NCI-H1417 (cell line): ENCODE measurements around the gene SCARB1.
A peak's percentile ranks its signal among the peaks of the same experiment; 100 is the strongest.

ENCODE experiments used
- DNase-seq, 3 experiments: peaks; one replicate each; lab custom pipeline; 2025; lab: John Stamatoyannopoulos, UW

The SCARB1 gene

DNA sequence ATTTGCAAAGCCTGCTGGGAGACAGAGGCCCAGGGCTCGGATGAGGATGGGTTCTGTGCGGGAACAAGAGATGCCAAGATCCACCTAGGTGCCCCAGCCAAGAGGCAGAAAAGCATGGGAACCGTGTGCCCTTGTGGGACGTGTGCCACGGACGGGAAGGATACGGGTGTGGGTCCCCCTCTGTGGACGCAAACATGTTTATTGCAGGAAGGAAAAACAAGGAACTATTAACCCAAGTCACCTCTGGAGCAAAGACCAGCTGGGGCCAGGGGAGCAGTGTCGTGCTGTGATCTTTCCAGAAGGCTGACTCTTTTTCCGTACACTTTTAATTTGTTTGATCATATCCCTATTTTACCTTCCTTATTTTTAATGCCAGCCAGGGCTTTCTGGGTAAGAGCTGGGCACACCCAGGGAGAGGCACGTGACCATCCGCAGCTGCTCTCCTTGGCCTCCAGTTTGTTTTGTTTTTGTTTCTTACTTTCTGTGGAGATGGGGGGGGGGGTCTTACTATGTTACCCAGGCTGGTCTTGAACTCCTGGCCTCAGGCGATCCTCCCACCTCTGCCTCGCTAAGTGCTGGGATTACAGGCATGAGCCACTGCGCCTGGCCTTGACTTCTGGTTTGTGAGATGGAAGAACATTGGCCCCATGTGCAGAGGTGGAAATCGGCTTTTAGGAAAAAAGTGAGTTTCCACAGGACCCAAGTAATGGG lies 20.7 kb downstream of the SCARB1 start:
- no peak for DNase-seq

DNA sequence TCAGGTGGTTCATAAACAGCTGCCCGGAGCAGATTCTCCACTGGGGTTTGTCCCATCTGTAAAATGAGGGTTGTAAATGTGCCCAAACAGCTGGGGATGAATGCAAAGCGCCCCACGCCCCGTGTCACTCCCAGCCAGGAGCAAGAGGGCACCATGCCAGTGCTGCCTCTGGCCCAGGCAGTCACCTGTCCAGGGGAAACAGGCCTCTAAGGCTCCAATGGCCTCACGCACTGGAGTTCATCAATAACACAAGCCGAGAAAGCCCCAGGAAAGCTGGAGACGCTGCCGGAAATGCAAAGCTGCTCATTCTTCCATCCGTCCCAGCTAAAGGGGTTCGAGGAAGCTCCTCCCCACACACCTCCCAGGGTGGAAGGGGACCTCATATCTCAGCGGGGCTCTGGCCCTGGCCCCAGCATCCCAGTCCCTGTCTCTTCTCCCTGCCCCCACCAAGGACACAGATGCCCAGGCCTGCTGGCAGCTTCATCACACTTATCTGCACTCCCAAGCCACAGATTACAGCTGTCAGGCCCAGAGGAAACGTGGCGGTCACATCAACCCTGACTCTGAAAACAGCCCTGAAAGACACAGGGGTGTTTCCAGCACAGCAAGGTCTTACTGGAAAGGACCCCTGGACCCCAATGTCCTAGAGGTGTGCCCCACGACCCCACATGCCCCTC lies 21.5 kb downstream of the SCARB1 start:
- no peak for DNase-seq

DNA sequence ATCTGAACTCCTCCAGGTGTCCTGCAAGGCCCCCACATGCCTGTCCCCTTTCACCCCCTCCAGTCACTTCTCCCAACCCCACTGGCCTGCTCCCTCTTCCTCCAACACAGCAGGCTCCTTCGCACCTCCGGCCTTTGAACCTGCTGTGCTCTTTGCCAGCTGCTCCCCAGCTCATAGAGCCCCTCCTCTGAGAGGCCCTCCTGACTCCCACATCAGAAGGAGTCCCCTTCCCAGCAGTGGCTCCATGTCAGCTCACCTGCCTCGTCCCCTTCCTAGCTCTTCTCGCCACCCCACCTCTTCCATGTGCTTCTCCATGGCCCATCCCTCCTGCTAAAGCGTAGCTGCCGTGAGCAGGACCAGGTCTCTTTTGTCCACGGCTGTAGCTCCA lies 22.1 kb downstream of the SCARB1 start:
- DNase-seq, result no peak

DNA sequence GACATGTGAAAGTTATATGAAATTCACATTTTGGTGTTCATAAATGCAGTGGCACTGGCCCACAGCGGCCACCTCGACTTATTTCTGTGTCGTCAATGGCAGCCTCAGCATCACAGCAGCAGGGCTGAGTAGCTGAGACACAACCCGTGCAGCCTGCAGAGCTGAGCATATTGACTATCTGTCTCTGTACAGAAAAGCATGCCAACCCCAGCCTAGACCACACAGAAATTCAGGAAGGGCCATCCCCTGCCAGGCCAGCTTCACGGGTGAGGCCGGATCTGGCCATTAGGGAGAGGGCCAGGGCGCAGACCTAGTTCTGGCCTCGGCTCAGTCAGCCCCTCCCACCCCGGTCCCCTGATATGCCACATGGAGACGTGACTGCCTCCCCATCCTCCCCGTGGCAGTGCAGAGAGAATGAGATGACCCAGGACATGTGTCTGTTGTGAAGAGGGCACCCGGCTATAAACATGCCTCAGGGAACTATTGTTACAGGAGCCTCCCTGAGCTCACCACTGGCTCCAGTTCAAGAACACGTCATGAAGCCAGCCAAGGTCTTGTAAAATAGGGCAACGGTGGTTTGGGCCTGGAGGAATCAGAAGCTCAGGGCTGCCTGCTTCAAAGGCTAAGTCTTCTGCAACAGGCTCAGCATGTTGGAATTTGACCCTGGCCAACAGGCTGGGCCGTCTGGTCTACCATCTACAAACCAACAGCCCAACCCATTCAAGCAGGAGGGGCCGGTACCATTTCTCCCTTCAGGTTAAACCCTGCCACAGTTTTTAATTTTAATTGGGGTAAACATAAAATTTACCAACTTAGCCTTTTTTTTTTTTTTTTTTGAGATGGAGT lies 25.5 kb downstream of the SCARB1 start:
- DNase-seq, result peak in 1 of 3 experiments; percentile 10

DNA sequence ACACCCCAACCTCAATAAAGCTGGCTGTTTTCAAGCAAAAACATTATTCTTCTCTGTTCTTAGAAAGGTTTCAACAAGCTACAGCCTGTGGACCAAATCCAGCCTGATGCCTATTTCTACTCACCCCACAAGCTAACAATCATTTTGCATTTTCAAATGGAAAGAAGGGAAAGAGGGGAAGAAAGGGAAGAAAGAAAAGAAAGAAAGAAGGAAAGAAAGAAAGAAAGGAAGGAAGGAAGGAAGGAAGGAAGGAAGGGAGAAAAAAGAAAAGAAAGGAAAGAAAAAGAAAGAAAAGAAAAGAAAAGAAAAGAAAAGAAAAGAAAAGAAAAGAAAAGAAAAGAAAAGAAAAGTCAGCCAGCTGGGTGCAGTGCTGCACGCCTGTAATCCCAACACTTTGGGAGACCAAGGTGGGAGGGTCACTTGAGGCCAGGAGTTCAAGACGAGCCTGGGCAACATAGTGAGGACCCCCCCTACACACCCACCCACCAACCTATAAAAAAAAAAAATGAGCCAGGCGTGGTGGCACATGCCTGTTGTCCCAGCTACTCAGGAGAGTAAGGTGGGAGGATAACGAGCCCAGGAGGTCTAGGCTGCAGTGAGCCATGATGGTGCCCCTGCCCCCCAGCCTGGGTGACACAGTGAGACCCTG lies 26.3 kb downstream of the SCARB1 start:
- no peak for DNase-seq

DNA sequence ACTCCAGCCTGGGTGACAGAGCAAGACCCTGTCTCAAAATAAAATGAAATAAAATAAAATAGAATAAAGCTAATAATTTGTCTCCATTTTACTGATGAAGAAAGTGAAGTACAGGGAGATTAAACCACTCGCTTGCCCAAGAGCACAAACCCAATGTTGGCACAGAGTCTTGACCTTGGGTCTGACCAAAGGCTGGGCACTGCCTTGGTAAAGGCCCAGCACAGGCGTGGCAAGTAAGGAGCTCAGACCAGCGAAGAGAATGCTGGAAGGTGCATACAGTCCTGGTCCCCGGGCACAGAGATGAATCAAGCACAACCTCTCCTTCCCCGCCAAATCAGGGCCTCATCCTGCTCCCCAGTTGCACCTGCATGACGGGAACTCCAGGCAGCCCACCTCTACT lies 26.9 kb downstream of the SCARB1 start:
- DNase-seq, result no peak

DNA sequence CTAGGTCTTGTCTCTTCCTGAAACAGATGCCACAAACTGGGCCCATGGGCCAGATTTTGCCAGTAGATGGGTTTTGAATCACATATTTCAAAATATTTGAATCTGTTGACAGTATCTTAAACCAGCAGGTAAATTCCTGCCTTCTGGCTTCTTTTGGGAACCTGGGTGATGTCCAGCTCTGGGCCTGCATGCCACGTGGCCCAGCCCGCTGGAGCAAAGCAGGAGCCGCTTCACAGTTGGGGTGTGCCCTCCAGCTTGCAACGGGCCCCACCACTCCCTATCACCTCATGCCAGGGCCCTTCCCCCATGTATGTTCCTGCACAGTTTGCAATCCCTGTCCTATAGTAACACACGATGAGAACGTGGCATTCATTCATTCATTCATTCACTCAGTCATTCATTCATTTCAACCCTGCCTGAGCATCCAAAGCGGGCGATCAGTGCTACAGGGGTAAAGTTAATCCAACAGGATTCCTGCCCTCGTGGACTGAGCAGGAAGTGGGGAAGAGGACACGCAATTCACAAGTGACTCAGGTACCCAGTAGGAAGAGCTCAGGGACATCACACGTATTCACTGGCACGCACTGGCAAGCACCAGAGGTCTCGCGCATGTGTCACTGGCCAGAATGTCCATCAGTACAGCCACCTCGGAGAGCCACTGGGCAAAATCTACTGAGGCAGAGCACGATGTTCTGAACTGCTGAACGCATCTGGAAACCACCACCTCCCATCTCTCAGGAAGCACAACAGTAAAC lies 27.8 kb downstream of the SCARB1 start:
- no peak for DNase-seq

DNA sequence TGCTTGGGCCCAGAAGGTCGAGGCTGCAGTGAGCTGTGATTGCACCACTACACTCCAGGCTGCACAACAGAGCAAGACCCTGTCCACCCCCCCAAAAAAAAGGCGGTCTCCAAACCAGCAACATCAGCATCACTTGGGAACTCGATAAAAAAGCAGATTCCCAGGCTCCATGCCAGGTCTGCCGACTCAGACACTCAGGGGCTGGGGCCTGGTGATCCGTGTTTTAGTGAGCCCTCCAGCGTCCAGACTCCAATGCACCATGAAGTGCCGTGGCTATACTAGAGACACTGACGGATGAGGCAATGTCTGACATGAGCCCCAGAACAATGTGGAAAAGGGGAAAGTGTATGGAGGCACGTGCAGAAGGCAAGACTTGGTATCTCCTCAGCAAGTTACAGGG lies 28.8 kb downstream of the SCARB1 start:
- no peak for DNase-seq

DNA sequence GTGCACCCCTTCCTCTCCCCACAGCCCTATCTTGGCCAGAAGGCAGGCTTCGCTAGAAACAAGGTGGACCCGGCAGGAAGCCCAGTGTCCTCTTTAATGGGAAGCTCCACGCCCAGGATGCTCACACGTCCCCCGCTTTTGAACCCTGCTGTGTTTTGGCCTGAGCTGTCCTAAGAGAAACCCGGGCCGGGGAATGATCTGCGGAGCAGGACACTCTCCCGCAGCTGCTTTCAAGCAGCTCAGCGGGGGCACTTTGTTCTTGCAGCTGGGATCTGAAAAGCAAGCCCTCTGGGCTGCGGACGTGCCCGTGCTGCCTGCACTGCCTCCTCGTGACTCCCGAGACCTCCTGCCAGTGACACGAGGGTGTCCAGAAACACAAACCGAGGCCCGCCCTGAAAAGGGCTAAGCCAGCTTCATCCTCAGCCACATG lies 30.0 kb downstream of the SCARB1 start:
- DNase-seq, result peak in 2 of 3 experiments; percentile 73 to 89

DNA sequence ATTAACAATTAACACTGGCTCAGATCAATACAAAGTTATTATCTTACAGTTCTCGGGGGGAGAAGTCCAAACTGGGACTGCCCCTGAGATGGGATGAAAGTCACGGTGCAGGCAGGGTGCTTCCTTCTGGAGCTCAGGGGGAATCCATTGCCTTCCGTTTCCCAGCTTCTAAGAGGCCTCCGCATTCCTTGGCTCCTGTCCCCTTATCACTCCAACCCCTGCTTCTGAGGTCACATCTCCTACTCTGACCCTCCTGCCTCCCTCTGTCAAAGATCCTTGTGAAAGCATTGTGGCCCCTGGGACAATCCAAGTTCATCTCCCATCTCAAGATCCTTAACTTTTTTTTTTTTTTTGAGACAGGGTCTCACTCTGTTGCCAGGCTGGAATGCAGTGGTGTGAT lies 30.8 kb downstream of the SCARB1 start:
- DNase-seq, result no peak

DNA sequence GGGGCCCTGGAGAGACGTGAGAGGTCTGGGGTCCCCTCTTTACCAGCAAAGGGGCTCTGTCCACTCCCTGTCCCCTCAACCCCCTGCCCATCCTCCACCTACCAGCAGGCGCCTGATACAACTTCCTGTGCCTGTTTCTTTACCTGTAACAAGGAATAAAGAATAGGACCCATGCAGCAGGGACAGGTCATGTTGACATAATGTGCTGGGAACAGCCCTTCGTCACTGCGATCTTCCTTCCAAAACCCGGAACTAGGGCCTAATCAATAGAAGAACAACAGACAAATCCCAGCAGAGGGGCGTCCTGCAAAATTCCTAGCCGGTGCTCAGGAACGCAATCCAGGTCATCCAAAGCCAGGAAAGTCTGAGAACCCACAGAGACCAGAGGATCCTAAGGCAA lies 32.1 kb downstream of the SCARB1 start:
- DNase-seq, result no peak

DNA sequence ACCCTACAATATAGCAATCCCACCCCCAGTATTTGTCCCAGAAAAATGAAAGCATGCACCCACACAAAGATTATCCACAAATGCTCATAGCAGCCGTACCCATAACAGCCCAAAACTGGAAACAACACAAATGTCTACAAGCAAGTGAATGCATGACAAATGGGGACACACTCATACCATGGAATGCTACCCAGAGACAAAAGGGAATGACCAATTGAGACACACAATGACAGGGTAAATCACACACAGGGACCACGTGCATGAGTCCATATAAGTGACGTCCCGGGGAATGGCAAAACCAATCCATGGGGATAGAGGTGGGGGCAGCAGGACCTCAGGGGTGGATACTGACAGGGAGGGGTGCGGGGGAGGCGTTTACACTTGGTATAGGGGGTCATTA lies 33.4 kb downstream of the SCARB1 start:
- no peak for DNase-seq

DNA sequence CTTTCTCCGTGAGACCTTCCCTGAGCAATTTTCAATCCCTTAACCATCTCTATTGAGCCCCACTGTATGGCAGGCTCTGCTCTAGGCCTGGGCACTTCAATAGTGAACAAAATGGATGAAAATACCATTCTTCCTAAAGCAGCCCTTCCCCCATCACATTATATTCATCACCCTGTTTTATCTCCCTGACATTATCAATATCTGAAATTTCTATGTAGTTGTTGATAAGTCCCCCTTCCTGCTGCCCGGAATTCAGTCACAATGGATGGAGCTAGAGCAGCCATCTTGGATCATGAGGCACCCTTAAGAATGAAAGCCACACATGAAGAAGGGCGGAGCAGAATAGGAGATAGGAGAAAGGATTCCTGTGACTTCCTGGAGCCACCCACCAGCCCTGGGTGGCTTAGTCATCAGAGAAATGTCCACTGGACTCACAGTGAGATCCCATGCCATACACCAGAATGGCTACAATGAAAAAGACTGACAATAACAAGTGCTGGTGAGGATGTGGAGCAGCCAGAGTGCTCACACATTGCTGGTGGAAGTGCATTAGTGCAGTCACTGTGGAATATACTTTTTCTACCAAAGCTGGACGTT lies 33.9 kb downstream of the SCARB1 start:
- DNase-seq, result no peak

DNA sequence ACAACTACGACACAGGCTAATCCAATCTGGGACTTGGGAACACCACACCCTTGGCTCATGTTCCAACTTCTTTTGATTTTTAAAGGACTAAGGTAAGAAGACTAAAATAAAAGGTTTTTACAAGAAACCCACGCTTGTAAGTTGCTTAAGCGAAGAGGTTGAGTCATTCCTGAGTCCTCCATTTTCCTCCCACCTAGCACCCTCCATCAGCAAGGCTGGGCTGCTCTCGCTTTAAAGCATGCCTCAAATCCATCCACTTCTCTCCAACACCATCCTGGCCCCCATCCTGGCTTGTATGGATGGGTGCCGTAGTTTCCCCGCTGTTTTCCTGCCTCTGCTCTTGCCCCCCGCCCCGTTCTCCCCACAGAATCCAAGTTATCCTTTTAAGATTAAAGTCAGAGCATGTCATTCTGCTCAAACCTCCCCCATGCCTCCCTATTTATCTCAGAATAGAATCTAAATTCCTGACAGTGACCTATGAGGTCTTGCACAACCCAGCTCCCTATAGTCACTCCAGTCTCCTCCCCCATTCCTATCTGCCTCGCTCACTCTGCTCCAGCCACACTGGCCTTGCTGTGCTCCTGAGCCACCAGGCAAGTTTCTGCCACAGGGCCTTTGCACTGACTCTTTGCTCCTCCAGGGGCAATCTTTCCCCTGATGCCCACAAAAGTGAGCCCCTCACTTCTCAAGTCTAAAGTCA lies 34.5 kb downstream of the SCARB1 start:
- no peak for DNase-seq

DNA sequence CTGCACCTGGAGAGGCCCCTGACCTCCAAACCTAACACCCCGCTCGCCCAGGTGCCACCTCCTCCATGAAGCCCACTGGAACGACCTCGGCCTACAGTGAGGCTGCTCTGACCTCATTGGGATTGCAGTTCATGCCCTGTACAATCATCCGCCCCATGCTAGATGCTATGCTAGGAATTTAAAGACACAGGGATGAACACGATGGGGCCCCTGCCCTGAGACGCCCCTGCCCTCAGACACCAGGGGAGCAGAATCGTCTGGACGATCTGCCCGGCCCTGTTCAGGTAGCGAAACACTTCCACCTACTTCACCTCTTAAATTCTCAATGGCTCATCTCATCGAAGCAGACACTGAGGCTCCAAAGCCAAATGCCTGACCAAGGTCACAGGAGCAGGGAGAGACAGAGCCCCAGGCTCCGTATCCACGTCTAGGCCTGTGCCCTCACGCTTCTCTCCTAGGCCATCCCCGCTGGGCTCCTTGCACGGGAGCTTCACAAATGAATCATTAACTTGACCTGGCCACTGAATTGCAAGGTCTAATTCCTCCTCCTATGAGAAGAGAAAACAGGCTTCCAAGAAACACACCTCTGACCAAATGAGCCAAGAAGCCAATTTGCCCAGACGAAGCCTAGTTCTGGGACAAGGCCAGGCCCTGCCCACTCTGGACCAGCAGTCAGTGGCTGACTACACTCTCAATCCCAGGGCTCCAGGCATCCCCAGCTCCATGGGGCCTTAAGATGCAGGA lies 35.2 kb downstream of the SCARB1 start:
- DNase-seq, result peak in 2 of 3 experiments; percentile 38 to 46

DNA sequence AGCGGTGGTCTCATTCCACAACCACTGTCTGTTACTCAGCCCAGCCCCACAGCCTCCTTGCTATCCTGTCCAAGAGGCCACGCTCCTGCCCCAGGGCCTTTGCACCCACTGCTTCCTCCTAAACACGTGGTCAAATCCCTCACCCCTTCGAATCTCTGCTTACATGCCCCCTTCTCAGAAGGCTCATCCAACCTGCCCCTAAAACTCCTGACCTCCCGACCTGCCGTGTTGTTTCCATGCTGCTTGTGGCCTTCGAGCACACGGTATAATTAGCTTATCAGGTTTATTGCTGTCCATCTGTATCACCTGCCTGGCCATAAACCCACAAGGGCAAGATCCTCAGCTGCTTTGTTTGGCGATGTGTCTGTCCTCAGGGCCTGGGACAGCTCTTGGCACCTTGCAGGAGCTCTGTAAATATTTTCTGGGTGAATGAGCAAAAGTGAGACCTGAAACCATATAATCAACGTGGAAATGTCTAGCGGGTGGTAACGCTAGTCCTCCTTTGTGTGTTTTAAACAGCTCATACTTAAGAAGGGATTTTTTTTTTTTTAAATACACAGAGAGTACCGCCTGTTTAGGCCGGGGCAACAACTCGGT lies 36.0 kb downstream of the SCARB1 start:
- DNase-seq, result peak in 2 of 3 experiments; percentile 81 to 97

DNA sequence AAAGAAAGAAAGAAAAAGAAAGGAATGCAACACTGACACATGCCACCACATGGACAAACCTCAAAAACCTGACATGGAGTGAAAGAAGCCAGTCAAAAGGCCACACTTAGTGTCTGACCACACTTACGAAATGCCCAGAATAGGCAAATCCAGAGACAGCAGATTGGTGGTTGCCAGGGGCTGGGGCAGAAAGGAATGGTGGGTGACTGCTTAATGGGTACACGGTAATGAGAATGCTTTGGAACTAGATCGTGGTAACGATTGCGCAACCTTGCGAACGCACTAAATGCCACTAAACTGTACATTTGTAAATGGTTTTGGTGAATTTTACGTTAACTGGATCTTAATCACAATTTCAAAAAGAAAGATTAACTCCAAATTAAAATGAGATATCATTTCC lies 39.5 kb downstream of the SCARB1 start:
- DNase-seq, result no peak

DNA sequence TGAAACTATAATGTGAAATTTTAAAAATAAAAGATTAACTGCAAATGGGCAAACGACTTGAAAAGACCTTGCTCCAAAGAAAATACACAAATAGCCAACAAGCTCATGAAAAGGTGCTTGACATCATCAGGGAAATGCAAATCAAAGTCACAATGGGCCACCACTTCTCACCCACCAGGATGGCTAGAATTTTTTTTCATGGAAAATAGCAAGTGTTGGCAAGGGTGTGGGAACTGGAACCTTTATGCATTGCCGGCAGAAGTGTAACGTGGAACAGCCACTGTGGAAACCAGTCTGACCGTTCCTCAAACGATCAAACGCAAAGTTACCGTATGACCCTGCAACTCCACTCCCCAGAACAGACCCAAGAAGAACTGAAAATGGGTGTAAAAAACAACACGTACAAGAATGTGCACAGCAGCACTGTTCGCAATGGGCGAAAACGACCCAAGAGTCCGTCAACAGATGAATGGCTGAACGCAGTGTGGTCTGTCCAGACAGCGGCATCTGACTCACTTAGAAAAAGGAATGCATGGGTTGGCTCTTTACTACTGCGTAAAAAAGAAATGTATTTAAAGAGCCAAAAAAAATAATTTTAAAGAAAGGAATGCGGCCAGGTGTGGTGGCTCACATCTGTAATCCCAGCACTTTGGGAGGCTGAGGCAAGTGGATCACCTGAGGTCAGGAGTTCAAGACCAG lies 40.2 kb downstream of the SCARB1 start:
- no peak for DNase-seq

DNA sequence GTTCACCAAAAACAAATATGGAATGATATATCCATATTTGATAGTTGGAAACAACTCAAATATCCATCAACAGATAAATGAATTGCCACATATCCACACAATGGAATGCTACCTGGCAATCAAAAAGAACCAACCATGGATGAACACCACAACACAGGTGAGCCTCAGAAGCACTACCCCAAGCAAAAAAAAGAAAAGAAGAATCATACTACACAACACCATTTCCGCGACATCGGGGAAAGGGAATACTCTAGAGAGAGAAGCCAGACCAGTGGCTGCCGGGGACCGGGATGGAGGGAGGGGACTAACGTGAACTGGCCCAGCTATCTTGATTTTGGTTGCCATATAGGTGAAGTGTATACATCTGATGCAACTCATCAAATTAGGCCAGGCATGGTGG lies 41.4 kb downstream of the SCARB1 start:
- DNase-seq, result no peak
